Activated CD8-positive, alpha-beta memory T cell treated with anti-CD3 and anti-CD28 coated beads, Interleukin-2, amount 50 U/mL, for 24 hours (primary cell): Measurements from ENCODE around the gene ATAD3B.
"Not testable (repeated sequence)": the region's sequence is repeated elsewhere in the genome, so short reads cannot be mapped to it uniquely, and the experiment has no call there.

Experiments
- DNase-seq: peaks from one replicate; pipeline ENCODE4 v3.0.0-alpha.2; 2020; ENCODE audit errors: extremely low read depth

The ATAD3B gene, protein sequence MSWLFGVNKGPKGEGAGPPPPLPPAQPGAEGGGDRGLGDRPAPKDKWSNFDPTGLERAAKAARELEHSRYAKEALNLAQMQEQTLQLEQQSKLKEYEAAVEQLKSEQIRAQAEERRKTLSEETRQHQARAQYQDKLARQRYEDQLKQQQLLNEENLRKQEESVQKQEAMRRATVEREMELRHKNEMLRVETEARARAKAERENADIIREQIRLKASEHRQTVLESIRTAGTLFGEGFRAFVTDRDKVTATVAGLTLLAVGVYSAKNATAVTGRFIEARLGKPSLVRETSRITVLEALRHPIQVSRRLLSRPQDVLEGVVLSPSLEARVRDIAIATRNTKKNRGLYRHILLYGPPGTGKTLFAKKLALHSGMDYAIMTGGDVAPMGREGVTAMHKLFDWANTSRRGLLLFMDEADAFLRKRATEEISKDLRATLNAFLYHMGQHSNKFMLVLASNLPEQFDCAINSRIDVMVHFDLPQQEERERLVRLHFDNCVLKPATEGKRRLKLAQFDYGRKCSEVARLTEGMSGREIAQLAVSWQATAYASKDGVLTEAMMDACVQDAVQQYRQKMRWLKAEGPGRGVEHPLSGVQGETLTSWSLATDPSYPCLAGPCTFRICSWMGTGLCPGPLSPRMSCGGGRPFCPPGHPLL

GRCh38 chr1:1471389-1472052 is at the start of gene ATAD3B:
TSS of gene ATAD3B (plus strand) at chr1:1471765. CDS start at chr1:1471885, 120 bp downstream.
- DNase-seq = peak; percentile 91

- no peak for DNase-seq
Observed at GRCh38 chr1:1421907-1422464, 49.6 kb upstream of the ATAD3B start.

- DNase-seq = no peak
Observed at GRCh38 chr1:1422465-1423244, 48.9 kb upstream of the ATAD3B start.

GRCh38 chr1:1423245-1423597 is 48.3 kb upstream of the ATAD3B start:
- DNase-seq = no peak

DNA sequence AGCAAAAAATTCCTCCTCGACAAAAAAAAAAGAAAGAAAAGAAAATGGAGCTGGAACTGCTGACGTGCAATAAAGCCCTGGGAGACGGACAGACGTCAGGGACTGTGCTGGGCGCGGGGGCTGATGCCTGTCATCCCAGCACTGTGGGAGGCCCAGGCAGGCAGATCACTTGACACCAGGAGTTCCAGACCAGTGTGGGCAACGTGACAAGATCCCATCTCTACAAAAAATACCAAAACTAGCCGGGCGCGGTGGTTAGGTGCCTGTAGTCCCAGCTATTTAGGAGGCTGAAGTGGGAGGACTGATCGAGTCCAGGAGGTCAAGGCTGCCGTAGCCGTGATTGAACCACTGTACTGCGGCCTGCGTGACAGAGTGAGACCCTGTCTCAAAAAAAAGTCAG is 46.9 kb upstream of the ATAD3B start:
- no peak for DNase-seq

DNA sequence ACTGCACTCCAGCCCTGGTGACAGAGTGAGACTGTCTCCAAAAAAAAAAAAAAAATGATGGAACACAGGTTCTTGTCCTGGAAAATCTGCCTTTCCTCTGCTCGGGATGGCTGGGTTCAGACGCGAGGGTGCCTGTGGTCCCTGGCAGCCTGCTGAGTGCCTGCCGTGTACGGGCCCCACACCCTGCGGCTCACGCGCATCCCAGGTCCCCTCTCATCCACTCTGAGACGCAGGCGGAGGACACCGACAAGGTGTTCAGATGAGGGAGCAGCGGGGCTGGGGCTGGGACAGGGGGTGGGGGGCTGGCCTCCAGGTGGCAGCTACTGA is 46.2 kb upstream of the ATAD3B start:
- DNase-seq = no peak

GRCh38 chr1:1425753-1426495 is 45.6 kb upstream of the ATAD3B start:
- DNase-seq = no peak

- DNase-seq = no peak
Observed at GRCh38 chr1:1426496-1427105, 45.0 kb upstream of the ATAD3B start.

DNA sequence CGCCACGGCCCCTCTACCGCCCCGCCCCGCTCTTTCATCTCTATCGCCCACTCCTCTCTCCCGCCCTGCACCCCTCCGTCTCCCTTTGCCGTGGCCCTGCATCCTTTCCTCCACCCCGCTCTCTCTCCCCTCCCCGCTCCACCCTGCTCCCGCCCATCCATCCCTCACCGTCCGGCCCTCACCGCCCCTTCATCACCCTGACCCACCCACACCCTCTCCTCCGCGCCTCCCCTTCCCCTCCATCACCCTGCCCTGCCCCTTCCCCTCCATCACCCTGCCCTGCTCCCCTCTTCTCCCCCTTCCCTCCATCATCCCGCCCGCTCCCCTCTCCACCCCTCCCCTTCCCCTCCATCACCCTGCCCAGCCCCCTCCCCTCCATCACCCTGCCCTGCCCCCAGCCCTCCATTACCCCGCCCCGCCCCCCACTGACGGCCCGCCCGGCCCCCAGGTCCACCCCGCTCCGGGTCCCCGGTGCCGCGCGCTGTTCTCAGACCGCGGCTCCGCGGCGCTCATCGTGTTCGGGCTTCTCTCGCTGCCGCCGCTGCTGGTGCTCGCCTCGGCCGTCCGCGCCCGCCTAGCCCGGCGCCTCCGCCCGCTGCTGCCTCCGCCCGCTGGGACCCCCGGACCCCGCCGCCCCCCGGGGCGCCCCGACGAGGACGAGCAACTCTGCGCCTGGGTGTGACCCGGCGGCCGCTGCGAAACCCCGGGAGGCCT is 44.3 kb upstream of the ATAD3B start:
- no peak for DNase-seq

GRCh38 chr1:1427820-1428148 is 43.8 kb upstream of the ATAD3B start:
- DNase-seq = no peak

- no peak for DNase-seq
Observed at GRCh38 chr1:1428174-1428573, 43.4 kb upstream of the ATAD3B start.

DNA sequence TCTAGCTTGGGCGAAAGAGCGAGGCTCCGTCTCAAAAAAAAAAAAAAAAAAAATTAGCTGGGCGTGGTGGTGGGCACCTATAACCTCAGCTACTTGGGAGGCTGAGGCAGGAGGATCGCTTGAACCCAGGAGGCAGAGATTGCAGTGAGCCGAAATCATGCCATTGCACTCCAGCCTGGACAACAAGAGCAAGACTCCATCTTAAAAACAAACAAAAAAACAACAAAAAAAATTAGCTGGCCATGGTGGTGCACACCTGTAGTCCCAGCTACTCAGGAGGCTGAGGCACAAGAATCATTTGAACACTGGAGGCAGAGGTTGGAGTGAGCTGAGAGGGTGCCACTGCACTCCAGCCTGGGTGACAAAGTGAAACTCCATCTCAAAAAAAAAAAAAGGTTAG is 42.6 kb upstream of the ATAD3B start:
- not testable (repeated sequence) for DNase-seq

DNA sequence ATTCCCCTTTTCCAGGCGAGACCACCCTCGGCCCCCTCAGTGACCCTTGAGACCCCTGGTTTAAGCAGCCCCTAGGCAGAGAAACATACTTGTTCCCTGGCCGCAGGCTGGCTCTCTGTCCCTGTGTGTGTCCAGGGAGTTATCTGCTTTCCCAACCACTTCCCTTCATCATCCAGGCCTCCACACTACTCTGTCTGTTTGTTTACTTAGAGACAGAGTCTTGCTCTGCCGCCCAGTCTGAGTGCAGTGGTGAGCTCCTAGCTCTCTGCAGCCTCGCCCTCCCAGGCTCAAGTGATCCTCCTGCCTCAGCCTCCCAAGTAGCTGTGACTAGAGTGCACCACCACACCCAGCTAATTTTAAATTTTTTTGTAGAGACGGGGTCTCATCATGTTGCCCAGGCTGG is 41.9 kb upstream of the ATAD3B start:
- no peak for DNase-seq

DNA sequence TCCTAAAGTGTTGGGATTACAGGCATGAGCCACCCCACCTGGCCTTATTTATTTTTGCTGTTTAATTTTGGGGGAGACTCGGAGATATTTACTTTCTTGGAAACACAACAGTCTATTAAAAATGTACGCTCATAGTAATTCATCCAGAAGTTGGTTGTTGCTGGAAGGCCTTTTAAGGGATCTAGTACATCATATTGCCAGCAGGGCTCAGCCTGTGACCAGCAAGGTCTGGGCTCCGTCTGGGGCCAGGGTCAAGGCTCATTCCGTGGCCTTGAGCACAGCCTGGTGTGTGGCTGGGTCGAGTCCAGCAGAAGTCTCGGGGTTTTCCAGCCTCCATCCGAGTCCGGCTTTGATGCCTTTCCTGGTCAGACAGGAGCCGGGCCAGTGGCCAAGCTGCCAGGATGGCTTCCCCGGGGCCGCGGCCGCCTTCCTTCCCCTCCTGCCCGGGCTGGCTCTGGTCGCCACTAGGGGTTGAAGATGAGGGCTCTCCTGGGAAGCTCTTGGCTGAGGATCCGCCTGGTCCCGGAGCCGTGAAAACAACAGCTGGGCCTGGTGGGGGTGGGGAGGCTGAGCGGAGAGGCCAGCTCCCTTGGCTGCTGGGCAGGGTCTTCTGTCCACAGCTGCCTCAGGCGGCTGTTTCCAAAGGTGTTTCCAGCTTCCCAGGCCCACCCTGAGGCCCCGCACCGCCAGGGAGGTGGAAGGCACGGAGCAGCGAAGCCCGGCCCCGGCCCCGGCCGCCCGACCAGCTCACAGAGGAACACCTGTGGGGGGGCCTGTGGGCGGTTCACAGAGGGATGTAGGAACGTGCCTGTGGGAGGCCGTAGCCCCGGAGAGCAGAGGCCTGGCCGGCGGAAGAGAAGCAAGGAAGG is 41.2 kb upstream of the ATAD3B start:
- no peak for DNase-seq

DNA sequence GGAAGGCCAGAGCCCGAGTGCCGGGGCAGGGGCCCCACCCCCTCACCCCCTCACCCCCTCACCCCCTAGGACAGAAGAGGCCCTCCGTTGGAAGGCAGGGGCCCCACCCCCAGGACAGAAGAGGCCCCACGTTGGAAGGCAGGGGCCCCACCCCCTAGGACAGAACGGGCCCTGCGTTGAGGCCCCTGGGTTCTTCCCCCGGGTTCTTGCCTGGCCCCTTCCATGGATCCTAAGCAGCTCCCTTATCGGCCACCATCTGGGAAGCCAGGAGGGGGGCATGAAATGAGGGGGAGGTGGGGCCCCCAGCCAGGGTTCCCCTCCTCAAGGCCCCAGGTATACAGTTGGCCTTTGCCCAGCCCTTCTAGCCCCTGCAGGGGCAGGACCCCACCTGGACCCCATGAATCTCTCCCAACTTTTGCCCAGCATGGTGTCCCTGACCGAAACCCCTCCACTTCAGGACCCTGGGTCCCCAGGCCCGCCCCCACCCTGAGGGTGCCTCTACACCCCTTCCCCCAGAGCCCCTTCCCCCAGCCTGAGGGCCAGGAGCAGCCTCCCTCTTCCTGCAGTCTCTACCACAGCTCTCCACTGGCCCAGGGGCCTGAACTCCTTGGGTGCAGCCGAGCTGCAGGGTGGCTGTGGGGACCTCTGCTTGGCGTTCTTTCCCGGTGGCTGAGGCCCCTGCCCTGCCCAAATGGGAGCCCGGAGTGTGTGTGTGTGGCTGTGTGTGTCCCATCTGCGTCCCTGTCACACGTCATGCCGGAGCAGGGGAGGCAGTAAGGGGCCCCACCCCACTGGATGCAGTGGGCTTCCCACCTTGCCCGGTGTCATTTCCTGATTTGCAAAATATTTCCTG is 40.3 kb upstream of the ATAD3B start:
- no peak for DNase-seq

GRCh38 chr1:1431845-1432273 is 39.7 kb upstream of the ATAD3B start:
- no peak for DNase-seq

DNA sequence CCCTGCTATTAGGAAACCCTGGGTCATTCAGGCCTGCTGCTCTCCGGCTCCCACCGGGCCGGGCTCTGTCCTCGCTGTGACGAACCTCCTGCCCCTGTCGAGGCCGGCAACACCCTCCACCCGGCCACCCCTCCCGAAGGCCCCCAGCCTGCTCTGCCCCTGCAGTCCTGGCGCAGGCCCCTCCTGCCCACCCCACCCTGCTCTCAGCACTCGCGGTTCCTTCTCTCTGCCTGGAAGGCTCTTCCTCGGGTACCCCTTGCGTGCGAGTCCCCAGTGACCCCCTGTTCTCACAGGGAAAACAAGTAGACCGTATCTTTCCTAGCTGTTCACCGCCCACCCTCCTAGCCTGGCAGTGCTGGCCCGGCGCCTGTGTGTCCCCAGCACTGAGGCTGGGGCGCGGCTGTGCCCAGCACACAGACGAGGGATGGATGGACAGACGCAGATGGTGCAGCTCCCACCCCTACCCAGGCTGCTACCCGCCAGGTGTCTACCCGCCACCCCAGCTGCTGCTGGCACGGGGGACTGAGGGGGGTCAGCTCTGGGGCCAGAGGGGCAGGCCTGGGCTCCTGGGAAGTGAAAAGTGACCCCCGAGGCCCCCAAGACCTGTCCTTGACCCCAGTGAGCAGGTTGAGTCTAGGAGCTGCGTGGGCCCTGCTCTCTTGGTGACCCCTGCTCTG is 39.2 kb upstream of the ATAD3B start:
- DNase-seq = no peak
